Mucosa of rectum (tissue), 2 donors: ENCODE data around the gene ZMYND8.

ENCODE experiments used
- H3K27ac ChIP-seq, 2 donors: one replicate each; pipeline ENCODE4 v1.7.0; 2013; ENCODE audit warnings: inconsistent platforms in 2 of 2, low read depth in 2 of 2, low read length in 2 of 2
- H3K27me3 ChIP-seq, 2 donors: one replicate each; pipeline ENCODE4 v1.7.0; 2013; ENCODE audit warnings: low read length in 2 of 2; ENCODE audit not compliant: control insufficient read depth in 2 of 2, insufficient read depth in 2 of 2
- H3K36me3 ChIP-seq, 2 donors: one replicate each; pipeline ENCODE4 v1.7.0; 2013; ENCODE audit warnings: low read length in 2 of 2; ENCODE audit not compliant: control insufficient read depth in 2 of 2, insufficient read depth in 2 of 2
- H3K4me1 ChIP-seq, 2 donors: one replicate each; pipeline ENCODE4 v1.7.0; 2013; ENCODE audit warnings: low read length in 2 of 2, mild to moderate bottlenecking in 1 of 2; ENCODE audit not compliant: control insufficient read depth in 2 of 2, insufficient read depth in 2 of 2
- H3K4me3 ChIP-seq, 2 donors: one replicate each; pipeline ENCODE4 v1.7.0; 2013; ENCODE audit warnings: low read length in 2 of 2
- H3K9ac ChIP-seq, 2 donors: one replicate each; pipeline ENCODE4 v1.7.0; 2013; ENCODE audit warnings: low read length in 2 of 2, low read depth in 1 of 2, mild to moderate bottlenecking in 1 of 2
- H3K9me3 ChIP-seq, 2 donors: one replicate each; pipeline ENCODE4 v1.7.0; 2013; ENCODE audit warnings: low read length in 2 of 2; ENCODE audit not compliant: control insufficient read depth in 2 of 2
- donor health status: healthy.
- donor health status: Normal muscosa, but diverticular disease.

ZMYND8 gene

GRCh38 chr20:47347661-47348435 lies 8.7 kb downstream of the ZMYND8 start:
- Histone ChIP-seq H3K27ac (peak overlapping the region; percentile 34 to 67), H3K4me1 (peaks cover 19 to 38% of the 10 kb centered on the region in 2 donors), H3K36me3 (peaks cover 13 to 19% of the 10 kb centered on the region in 2 donors), H3K9me3 (no peaks in the 10 kb centered on the region), H3K4me3 (no peak overlapping the region), H3K27me3 (no peaks in the 10 kb centered on the region), H3K9ac (no peak overlapping the region)

DNA sequence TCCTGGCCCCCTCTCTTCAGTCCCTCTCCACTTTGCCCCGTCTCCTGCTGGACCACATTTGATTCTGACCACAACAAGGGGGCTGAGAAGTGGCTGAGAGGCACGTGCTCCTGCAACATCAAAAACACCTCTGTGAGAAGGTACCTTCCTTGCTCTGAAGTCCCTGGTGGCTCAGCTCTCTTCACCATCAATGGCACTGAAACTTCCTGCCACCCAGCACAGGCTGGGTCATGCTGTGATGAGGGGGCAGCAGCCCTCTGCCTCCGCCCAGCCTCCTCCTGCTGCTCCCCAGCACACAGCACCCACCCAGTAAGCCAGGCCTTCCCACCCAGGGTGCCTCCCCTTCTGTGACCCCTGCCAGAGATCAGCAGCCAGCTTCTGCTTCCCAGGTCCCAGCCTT lies 10.3 kb downstream of the ZMYND8 start:
- no peak overlapping the region for H3K27ac ChIP-seq
- peaks cover 13 to 19% of the 10 kb centered on the region in 2 donors for H3K36me3 ChIP-seq
- no peaks in the 10 kb centered on the region for H3K27me3 ChIP-seq
- H3K4me3 ChIP-seq: no peak overlapping the region
- H3K9me3 ChIP-seq: no peaks in the 10 kb centered on the region
- peaks cover 6 to 22% of the 10 kb centered on the region in 2 donors for H3K4me1 ChIP-seq
- H3K9ac ChIP-seq: no peak overlapping the region

GRCh38 chr20:47345214-47345613 lies 11.3 kb downstream of the ZMYND8 start:
- no peak overlapping the region for H3K27ac ChIP-seq

GRCh38 chr20:47343007-47343472 lies 13.5 kb downstream of the ZMYND8 start:
- Histone ChIP-seq H3K4me1 (peaks cover 7 to 10% of the 10 kb centered on the region in 2 donors), H3K36me3 (peaks cover 10 to 17% of the 10 kb centered on the region in 2 donors), H3K27ac (no peak overlapping the region), H3K9ac (no peak overlapping the region), H3K27me3 (no peaks in the 10 kb centered on the region), H3K9me3 (no peaks in the 10 kb centered on the region), H3K4me3 (no peak overlapping the region)

More at GRCh38 chr20:47345214-47345613, 11.3 kb downstream of the ZMYND8 start:
- Histone ChIP-seq H3K27me3 (no peaks in the 10 kb centered on the region), H3K9ac (no peak overlapping the region), H3K36me3 (peaks cover 13 to 19% of the 10 kb centered on the region in 2 donors), H3K9me3 (no peaks in the 10 kb centered on the region), H3K4me1 (peaks cover 6 to 22% of the 10 kb centered on the region in 2 donors), H3K4me3 (no peak overlapping the region)

- H3K4me1 ChIP-seq: peaks cover 16 to 18% of the 10 kb centered on the region in 2 donors
- no peak overlapping the region for H3K27ac ChIP-seq
- no peaks in the 10 kb centered on the region for H3K9me3 ChIP-seq
- no peak overlapping the region for H3K4me3 ChIP-seq
- H3K9ac ChIP-seq: no peak overlapping the region
- H3K27me3 ChIP-seq: no peaks in the 10 kb centered on the region
- peaks cover 10 to 12% of the 10 kb centered on the region in 2 donors for H3K36me3 ChIP-seq
Measured at GRCh38 chr20:47338131-47338628, 18.3 kb downstream of the ZMYND8 start.

GRCh38 chr20:47337413-47337812 lies 19.1 kb downstream of the ZMYND8 start:
- Histone ChIP-seq H3K4me1 (peaks cover 16 to 25% of the 10 kb centered on the region in 2 donors), H3K4me3 (no peak overlapping the region), H3K9ac (no peak overlapping the region), H3K9me3 (no peaks in the 10 kb centered on the region), H3K27me3 (no peaks in the 10 kb centered on the region), H3K36me3 (peaks cover 10 to 13% of the 10 kb centered on the region in 2 donors), H3K27ac (no peak overlapping the region)

- no peak overlapping the region for H3K4me3 ChIP-seq
- peak overlapping the region; percentile 14 to 34 for H3K9ac ChIP-seq
- H3K27ac ChIP-seq: peak overlapping the region; percentile 70 to 78
- no peaks in the 10 kb centered on the region for H3K27me3 ChIP-seq
- H3K9me3 ChIP-seq: no peaks in the 10 kb centered on the region
- H3K36me3 ChIP-seq: peaks cover 12 to 16% of the 10 kb centered on the region in 2 donors
- peaks cover 20 to 32% of the 10 kb centered on the region in 2 donors for H3K4me1 ChIP-seq
Measured at GRCh38 chr20:47336129-47336754, 20.3 kb downstream of the ZMYND8 start.

GRCh38 chr20:47335251-47336128 lies 21.0 kb downstream of the ZMYND8 start:
- H3K4me1 ChIP-seq: peaks cover 21 to 33% of the 10 kb centered on the region in 2 donors
- H3K27me3 ChIP-seq: no peaks in the 10 kb centered on the region
- peak overlapping the region; percentile 70 to 78 for H3K27ac ChIP-seq
- H3K36me3 ChIP-seq: peaks cover 12 to 16% of the 10 kb centered on the region in 2 donors
- H3K4me3 ChIP-seq: no peak overlapping the region
- peak overlapping the region; percentile 14 to 34 for H3K9ac ChIP-seq
- H3K9me3 ChIP-seq: no peaks in the 10 kb centered on the region

GRCh38 chr20:47334022-47334551 lies 22.4 kb downstream of the ZMYND8 start:
- H3K9ac ChIP-seq: peak overlapping the region; percentile 44 to 55
- H3K27me3 ChIP-seq: no peaks in the 10 kb centered on the region
- no peaks in the 10 kb centered on the region for H3K9me3 ChIP-seq
- peaks cover 15 to 16% of the 10 kb centered on the region in 2 donors for H3K36me3 ChIP-seq
- peaks cover 16 to 39% of the 10 kb centered on the region in 2 donors for H3K4me1 ChIP-seq
- H3K27ac ChIP-seq: peak overlapping the region; percentile 70 to 78
- peak overlapping the region; percentile 42 to 68 for H3K4me3 ChIP-seq
